NCI-H345 treated with DMSO at 0.1 percent for 48 hours (cell line): ENCODE measurements around the gene HBA2.
"Not testable (repeated sequence)": the region's sequence is repeated elsewhere in the genome, so short reads cannot be mapped to it uniquely, and the experiment has no call there.

Source experiments
- DNase-seq: peaks from one replicate; lab custom pipeline; 2025; ENCODE audit not compliant: unreplicated experiment; lab: John Stamatoyannopoulos, UW

HBA2 gene

GRCh38 chr16:154217-155030, 18.3 kb upstream of the HBA2 start:
- no peak for DNase-seq

GRCh38 chr16:155031-155398, 17.7 kb upstream of the HBA2 start:
- no peak for DNase-seq

DNA sequence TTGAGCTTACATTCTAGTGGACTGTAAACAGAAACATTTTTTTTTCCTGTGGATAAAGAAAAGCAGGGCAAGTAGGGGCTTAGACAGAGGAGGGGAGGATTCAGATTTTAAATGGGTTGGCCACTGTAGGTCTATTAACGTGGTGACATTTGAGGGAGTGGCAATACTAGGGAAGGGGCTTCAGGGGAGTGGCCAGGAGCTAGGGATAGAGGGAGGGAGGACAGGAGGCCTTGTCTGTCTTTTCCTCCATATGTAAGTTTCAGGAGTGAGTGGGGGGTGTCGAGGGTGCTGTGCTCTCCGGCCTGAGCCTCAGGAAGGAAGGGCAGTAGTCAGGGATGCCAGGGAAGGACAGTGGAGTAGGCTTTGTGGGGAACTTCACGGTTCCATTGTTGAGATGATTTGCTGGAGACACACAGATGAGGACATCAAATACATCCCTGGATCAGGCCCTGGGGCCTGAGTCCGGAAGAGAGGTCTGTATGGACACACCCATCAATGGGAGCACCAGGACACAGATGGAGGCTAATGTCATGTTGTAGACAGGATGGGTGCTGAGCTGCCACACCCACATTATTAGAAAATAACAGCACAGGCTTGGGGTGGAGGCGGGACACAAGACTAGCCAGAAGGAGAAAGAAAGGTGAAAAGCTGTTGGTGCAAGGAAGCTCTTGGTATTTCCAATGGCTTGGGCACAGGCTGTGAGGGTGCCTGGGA, 13.4 kb upstream of the HBA2 start:
- no peak for DNase-seq

DNA sequence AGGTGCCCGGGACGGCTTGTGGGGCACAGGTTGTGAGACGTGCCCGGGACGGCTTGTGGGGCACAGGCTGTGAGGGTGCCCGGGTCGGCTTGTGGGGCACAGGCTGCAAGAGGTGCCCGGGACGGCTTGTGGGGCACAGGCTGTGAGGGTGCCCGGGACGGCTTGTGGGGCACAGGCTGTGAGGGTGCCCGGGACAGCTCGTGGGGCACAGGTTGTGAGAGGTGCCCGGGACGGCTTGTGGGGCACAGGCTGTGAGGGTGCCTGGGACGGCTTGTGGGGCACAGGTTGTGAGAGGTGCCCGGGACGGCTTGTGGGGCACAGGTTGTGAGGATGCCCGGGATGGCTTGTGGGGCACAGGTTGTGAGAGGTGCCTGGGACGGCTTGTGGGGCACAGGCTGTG, 12.4 kb upstream of the HBA2 start:
- not testable (repeated sequence) for DNase-seq

DNA sequence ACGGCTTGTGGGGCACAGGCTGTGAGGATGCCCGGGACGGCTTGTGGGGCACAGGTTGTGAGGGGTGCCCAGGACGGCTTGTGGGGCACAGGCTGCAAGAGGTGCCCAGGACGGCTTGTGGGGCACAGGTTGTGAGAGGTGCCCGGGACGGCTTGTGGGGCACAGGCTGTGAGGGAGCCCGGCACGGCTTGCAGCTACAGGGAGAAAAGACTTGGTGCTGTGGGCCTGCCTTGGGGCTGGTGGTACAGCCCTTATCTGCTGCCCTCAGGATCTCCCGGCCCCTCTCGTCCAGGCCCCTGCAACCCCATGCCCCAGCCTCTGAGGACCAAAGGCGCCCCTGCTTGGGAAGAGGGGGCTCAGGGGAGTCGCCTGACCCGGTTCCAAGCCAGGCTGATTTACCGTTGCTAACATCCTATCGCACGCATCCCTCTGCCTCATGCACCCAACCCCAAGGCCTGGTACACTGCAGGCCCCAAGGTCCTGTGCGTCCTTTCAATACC, 11.9 kb upstream of the HBA2 start:
- no peak for DNase-seq

DNA sequence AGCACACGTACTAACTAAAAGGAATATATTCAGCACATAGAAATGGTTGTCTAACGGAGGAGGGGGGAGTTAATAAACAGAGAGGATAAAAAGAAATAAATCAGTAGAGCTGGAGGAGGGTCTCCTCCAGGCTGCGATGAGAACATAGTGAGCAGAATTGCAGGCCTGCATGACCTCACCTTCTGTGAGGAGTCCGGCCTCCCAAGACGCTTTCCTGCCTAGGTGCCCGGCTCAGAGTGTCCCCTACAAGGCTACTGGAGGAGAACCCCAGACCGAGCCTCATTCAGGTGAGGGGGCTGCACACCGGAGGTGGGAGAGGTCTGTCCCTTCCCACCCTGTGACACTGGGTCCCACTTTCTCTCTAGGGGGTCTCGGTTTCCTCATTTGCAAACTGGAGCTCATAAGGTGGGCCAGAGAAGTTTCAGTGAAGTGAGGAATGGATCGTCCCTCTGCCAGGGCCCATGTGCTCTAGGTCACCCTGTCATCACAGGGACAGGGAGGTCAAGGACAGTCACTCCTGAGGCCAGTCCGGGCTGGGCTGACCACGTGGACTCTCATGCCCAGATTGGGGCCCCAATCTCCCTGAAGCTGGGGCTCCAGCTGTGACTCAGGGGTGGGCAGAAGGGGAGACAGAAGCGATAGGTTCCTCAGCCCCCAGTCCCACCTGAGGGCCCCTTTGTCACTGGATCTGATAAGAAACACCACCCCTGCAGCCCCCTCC, 10.2 kb upstream of the HBA2 start:
- no peak for DNase-seq

DNA sequence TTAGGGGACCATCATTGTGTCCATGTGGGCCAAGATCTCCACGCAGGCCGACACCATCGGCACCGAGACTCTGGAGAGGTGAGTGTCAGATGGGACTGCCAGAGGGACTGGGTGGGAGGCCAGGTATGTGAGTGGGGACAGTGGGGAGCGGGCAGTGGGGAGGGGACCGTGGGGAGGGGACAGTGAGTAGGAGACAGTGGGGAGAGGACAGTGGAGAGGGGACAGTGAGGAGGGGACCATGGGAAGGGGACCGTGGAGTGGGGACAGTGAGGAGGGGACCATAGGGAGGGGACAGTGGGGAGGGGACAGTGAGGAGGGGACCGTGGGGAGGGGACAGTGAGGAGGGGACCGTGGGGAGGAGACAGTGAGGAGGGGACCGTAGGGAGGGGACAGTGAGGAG, 9.5 kb upstream of the HBA2 start:
- DNase-seq: not testable (repeated sequence)

DNA sequence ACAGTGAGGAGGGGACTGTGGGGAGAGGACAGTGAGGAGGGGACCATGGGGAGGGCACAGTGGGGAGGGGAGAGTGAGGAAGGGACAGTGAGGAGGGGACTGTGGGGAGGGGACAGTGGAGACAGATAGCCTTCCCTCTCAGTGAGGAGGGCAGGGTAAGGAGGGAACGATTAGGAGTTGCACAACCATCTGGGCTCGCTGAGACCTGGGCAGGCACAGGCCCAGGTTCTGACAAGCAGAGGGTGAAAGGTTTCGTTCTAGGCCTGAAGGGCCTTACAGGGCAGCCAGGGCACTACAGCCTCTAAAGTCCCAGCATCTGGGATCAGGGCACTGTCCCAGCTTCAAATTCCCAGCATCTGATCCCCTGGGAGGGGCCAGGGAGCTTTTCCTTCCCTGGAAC, 9.0 kb upstream of the HBA2 start:
- DNase-seq: not testable (repeated sequence)

- DNase-seq: not testable (repeated sequence)
These were observed 8.4 kb upstream of the HBA2 start for GRCh38 chr16:164134-164823.

- DNase-seq: no peak
These were observed 7.7 kb upstream of the HBA2 start for GRCh38 chr16:164827-165538.

DNA sequence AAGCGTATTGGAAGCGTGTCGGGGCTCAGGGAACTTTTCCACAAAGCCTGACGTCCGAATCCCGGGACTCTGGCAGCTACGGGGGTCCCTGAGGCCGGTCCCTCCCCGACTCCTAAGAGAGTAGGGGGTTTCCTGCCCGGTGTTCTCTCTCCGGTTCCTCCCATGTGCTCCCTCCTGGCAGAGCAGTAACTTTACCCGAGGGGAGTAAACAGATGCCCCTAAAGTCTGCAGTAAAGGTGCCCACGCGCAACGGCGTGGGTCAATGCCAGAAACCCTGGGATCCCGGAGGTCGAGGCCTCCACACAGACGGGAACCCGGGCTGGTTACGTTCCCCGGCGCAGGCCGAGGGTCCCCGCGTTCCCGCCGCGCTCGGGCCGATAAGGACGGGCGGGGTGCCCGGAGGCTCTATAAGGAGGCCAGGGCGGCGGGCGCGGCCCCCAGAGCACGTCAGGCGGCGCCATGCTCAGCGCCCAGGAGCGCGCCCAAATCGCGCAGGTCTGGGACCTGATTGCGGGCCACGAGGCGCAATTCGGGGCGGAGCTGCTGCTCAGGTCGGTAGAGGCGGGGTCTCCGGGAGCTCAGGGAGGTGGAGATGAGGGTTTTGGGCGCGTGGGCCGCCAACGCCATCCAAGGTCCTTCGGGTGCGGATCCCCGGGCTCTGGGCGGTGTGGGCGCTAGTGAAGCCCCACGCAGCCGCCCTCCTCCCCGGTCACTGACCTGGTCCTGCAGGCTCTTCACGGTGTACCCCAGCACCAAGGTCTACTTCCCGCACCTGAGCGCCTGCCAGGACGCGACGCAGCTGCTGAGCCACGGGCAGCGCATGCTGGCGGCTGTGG, 6.9 kb upstream of the HBA2 start, which contains the start of gene HBM:
HBM (plus strand) TSS at position 440 of the 836 bp plus-strand sequence; CDS start at position 460, 20 bp downstream.
- DNase-seq: no peak

GRCh38 chr16:166375-167121, 6.1 kb upstream of the HBA2 start:
- no peak for DNase-seq

DNA sequence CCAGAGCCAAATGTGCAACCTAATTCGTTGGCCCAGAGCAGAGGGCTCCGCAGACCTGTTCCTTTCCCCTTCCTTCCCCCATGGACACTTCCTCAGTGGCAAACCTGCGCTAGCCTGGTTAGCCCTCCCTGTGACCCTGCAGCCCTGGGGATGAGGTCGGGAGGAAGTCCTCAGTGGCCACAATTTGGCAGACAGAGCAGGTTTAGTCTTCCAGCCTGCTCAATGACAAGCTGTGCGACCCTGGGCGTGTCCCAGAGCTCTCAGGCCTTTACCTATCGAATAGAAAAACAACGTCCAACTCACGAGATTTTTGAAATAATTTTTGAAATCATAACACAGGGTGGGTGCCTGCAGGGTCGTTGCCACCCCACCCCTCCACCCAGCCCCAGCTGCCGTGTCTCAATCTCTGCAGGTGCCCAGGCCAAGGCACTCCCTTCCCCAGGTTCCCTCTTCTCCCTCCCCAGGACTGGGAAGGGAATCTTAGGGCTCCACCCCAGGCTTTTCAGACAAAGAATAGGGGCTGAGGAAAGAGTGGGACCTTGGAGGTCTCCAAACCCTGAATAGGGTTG, 5.5 kb upstream of the HBA2 start:
- DNase-seq: no peak

DNA sequence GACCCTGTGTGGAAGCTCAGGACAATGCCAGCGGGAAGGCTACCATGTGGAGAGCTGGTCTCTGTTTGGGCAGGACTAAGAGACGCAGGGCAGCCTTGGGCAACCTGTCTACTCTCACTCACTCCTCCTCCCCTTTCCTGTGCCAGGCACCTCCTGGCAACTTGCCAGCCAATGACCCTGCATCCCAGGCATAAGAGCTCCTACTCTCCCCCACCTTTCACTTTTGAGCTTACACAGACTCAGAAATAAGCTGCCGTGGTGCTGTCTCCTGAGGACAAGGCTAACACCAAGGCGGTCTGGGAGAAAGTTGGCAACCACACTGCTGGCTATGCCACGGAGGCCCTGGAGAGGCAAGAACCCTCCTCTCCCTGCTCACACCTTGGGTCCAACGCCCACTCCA, 4.3 kb upstream of the HBA2 start:
- no peak for DNase-seq

DNA sequence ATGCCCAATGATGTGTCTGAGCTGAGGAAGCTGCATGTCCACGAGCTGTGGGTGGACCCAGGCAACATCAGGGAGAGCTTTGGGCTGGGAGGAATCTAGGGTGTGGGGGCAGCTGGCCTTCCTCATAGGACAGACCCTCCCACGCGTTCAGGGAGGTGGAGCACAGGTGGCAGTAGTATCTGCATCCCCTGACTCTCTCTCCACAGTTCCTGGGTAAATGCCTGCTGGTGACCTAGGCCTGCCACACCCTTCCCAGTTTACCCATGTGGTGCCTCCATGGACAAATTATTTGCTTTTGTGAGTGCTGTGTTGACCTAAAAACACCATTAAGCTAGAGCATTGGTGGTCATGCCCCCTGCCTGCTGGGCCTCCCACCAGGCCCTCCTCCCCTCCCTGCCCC, 3.7 kb upstream of the HBA2 start:
- no peak for DNase-seq

GRCh38 chr16:170088-170507, 2.6 kb upstream of the HBA2 start:
- not testable (repeated sequence) for DNase-seq

- no peak for DNase-seq
These were observed 1.9 kb upstream of the HBA2 start for GRCh38 chr16:170788-171187.

DNA sequence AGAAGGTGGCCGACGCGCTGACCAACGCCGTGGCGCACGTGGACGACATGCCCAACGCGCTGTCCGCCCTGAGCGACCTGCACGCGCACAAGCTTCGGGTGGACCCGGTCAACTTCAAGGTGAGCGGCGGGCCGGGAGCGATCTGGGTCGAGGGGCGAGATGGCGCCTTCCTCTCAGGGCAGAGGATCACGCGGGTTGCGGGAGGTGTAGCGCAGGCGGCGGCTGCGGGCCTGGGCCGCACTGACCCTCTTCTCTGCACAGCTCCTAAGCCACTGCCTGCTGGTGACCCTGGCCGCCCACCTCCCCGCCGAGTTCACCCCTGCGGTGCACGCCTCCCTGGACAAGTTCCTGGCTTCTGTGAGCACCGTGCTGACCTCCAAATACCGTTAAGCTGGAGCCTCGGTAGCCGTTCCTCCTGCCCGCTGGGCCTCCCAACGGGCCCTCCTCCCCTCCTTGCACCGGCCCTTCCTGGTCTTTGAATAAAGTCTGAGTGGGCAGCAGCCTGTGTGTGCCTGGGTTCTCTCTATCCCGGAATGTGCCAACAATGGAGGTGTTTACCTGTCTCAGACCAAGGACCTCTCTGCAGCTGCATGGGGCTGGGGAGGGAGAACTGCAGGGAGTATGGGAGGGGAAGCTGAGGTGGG, 657 bp downstream of the HBA2 start:
- DNase-seq: not testable (repeated sequence)
